MCF 10A (cell line): ENCODE results near the gene NFRKB. TPM values are rescaled to one million over a fixed set of nuclear protein-coding genes. Genes with fewer than 3 reads are reported as not detected.

Experiments used
- BruUV-seq: library from RNA; stranded (reverse); fragments of 400-500 nt; replicated peaks from 2 replicates; lab custom pipeline; 2021; lab: Mats Ljungman, UMichigan
- CTCF ChIA-PET: fragments of 300-600 bp; sonication (Branson Sonifier 250); formaldehyde crosslinking; extraction: SDS; loops from one replicate; lab custom pipeline; 2021; ENCODE audit warnings: antibody characterized with exemption, inconsistent platforms; lab: Yijun Ruan, JAX
- POLR2A ChIA-PET: fragments of 300-600, 350-650 bp; sonication (Branson Sonifier 250); formaldehyde crosslinking; extraction: SDS; loops from one replicate; lab custom pipeline; 2020; ENCODE audit warnings: antibody characterized with exemption, inconsistent platforms; lab: Yijun Ruan, JAX
- DNase-seq: peaks from one replicate; pipeline ENCODE4 v3.0.0-alpha.2; 2018; ENCODE audit not compliant: unreplicated experiment
- H3K27ac Mint-ChIP-seq: one replicate; pipeline ENCODE4 v1.8.0; 2022; ENCODE audit warnings: mild to moderate bottlenecking, low read depth, mixed read lengths; ENCODE audit not compliant: unreplicated experiment
- H3K27me3 Mint-ChIP-seq: one replicate; pipeline ENCODE4 v1.8.0; 2022; ENCODE audit warnings: mixed read lengths; ENCODE audit not compliant: insufficient read depth, unreplicated experiment
- H3K36me3 Mint-ChIP-seq: one replicate; pipeline ENCODE4 v1.8.0; 2022; ENCODE audit warnings: mild to moderate bottlenecking, moderate library complexity, mixed read lengths; ENCODE audit not compliant: insufficient read depth, unreplicated experiment
- H3K4me1 Mint-ChIP-seq: one replicate; pipeline ENCODE4 v1.8.0; 2022; ENCODE audit warnings: mixed read lengths; ENCODE audit not compliant: insufficient read depth, unreplicated experiment
- H3K4me3 Mint-ChIP-seq: one replicate; pipeline ENCODE4 v1.8.0; 2022; ENCODE audit warnings: mild to moderate bottlenecking, moderate library complexity, mixed read lengths; ENCODE audit not compliant: unreplicated experiment
- H3K9me3 Mint-ChIP-seq: one replicate; pipeline ENCODE4 v1.8.0; 2022; ENCODE audit warnings: mixed read lengths; ENCODE audit not compliant: unreplicated experiment
- intact Hi-C: fragments of 100-400 bp; cut with micrococcal nuclease; formaldehyde crosslinking; loops from 2 replicates; pipeline ENCODE4 v1.14.1; 2022
- total RNA-seq: library from RNA; stranded (reverse); gene quantifications from 2 replicates; pipeline ENCODE4 v1.2.3, GENCODE V29; 2022
- TF ChIP-seq, protein P1 (sequence below): fragments of 200-600 bp; IDR thresholded peaks from one replicate; pipeline ENCODE4 v1.8.0; 2022; ENCODE audit warnings: antibody characterized with exemption, mild to moderate bottlenecking; ENCODE audit not compliant: unreplicated experiment

The NFRKB gene
- total RNA-seq, 1 experiment from 2014 or later: 34.0 TPM

DNA sequence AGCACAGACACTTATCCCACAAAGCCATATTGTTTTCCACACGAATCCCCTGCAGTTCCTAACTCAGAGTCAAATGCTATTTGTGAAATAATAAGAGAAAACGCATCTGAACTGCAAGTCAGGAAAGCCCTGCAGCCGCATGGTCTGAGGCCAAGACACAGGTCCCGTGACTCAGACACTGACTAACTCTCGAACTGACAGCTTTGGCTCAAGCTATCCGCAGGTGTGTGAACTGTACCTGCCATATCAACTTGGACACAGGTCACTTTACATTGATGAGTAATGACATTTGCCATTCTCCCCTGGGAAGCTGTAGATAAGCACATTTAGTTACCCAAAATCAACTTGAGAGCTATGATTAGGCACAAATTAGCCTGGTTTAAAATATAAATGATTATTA lies 34.9 kb upstream of the NFRKB start:
- DNase-seq: peak; percentile 68
- ChIA-PET CTCF (interaction anchor here (0.6 to 14.8 kb wide), 9 partner anchors 14 to 215 kb away, joined by 3 to 234 read pairs (median 5); no protein-coding TSS in a partner anchor), POLR2A (interaction anchor here (0.9 to 2.2 kb wide), 8 partner anchors 36 to 216 kb away, joined by 3 to 11 read pairs (median 4); partner anchors contain the start of gene PRDM10)
- Mint-ChIP-seq H3K9me3 (no peaks in the 10 kb centered on the region), H3K27ac (no peak overlapping the region), H3K4me1 (peaks cover 10% of the 10 kb centered on the region), H3K27me3 (no peaks in the 10 kb centered on the region), H3K4me3 (no peak overlapping the region), H3K36me3 (peaks cover 30% of the 10 kb centered on the region)
- intact Hi-C loops: no loop called here
- BruUV-seq: no TSS peak
- TF ChIP-seq, protein P1, sequence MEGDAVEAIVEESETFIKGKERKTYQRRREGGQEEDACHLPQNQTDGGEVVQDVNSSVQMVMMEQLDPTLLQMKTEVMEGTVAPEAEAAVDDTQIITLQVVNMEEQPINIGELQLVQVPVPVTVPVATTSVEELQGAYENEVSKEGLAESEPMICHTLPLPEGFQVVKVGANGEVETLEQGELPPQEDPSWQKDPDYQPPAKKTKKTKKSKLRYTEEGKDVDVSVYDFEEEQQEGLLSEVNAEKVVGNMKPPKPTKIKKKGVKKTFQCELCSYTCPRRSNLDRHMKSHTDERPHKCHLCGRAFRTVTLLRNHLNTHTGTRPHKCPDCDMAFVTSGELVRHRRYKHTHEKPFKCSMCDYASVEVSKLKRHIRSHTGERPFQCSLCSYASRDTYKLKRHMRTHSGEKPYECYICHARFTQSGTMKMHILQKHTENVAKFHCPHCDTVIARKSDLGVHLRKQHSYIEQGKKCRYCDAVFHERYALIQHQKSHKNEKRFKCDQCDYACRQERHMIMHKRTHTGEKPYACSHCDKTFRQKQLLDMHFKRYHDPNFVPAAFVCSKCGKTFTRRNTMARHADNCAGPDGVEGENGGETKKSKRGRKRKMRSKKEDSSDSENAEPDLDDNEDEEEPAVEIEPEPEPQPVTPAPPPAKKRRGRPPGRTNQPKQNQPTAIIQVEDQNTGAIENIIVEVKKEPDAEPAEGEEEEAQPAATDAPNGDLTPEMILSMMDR: no peak

- Mint-ChIP-seq H3K4me3 (no peak overlapping the region), H3K27me3 (no peaks in the 10 kb centered on the region), H3K9me3 (no peaks in the 10 kb centered on the region), H3K4me1 (peaks cover 10% of the 10 kb centered on the region), H3K27ac (no peak overlapping the region), H3K36me3 (peaks cover 29% of the 10 kb centered on the region)
- intact Hi-C loops: loop anchor here (10.0 kb wide), 1 partner anchor 505 kb away; no protein-coding TSS in a partner anchor
- POLR2A ChIA-PET: interaction anchor here (1.0 to 2.2 kb wide), 10 partner anchors 35 to 217 kb away, joined by 3 to 11 read pairs (median 4); partner anchors contain the start of gene PRDM10
- TF ChIP-seq, protein P1: no peak
- no TSS peak for BruUV-seq
- CTCF ChIA-PET: interaction anchor here (0.6 to 14.8 kb wide), 6 partner anchors 14 to 216 kb away, joined by 3 to 234 read pairs (median 6); no protein-coding TSS in a partner anchor
- no peak for DNase-seq
Observed at GRCh38 chr11:129929721-129930120, 34.3 kb upstream of the NFRKB start.

DNA sequence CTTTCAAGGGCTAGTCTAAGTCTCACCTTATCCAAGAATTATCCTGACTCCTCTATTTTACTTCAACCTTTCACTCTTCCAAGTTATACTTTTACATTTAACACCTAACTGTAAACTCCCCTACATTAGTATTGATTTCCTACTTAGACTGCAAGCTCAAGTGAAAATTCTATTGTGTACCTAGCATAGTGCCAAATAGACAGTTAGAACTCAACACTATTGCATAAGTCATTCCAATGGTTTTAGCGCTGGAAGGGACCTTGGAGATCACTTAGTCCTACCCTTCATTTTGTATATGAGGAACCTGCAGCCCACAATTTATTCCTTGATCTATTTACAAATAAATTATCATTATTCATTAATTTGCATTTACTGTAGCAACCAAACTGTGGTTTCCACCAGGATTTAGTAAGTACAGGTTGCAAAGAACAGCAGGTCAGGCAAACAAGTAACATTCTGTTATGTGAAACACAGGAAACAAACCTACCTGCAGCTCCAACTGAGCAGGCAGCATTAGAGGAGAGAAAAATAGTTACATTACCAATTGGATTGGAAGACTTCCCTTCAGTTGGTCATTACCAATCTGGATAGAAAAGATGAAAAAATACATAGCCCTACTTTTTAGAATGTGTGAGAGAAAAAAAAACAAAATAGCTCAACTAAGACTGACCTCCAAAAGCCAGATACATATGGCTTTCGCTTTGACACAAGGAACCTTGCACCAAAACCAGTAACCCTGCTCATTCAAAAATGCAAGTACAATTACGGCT lies 33.7 kb upstream of the NFRKB start:
- BruUV-seq: no TSS peak
- CTCF ChIA-PET: interaction anchor here (0.8 to 14.8 kb wide), 6 partner anchors 19 to 284 kb away, joined by 3 to 234 read pairs (median 6); no protein-coding TSS in a partner anchor
- Mint-ChIP-seq H3K36me3 (peaks cover 34% of the 10 kb centered on the region), H3K4me1 (peaks cover 10% of the 10 kb centered on the region), H3K9me3 (no peaks in the 10 kb centered on the region), H3K27me3 (no peaks in the 10 kb centered on the region), H3K27ac (no peak overlapping the region), H3K4me3 (no peak overlapping the region)
- intact Hi-C loops: loop anchor here (10.0 kb wide), 1 partner anchor 506 kb away; no protein-coding TSS in a partner anchor
- DNase-seq: no peak
- POLR2A ChIA-PET: interaction anchor here (0.6 to 2.2 kb wide), 10 partner anchors 35 to 233 kb away, joined by 3 to 11 read pairs (median 4); partner anchors contain the start of gene PRDM10
- TF ChIP-seq, protein P1: no peak

DNA sequence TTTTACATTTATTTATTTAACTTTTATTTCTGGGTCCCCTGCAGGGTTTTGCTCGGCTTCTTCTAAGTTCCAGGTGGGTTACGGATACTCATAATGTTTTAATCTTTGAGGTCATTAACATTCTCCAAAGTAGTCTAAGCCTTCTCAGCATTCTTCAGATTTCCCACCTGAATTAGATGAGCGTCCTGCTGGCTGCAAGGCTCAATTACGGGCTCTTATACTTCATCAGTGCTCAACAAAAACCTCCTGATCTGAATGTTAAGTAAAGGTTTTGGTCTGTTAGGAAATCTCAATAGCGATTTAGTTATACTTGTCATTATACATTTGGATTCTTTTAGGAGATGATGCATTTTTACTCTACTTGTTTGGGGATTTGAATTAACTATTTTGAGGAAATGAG lies 27.3 kb upstream of the NFRKB start:
- TF ChIP-seq, protein P1: no peak
- H3K4me1 Mint-ChIP-seq: peaks cover 5% of the 10 kb centered on the region
- no TSS peak for BruUV-seq
- no peak overlapping the region for H3K4me3 Mint-ChIP-seq
- ChIA-PET CTCF (interaction anchor here (0.5 to 14.8 kb wide), 19 partner anchors 10 to 491 kb away, joined by 3 to 234 read pairs (median 4); no protein-coding TSS in a partner anchor), POLR2A (interaction anchor here (0.9 to 2.2 kb wide), 4 partner anchors 10 to 224 kb away, joined by 5 to 14 read pairs (median 6); no protein-coding TSS in a partner anchor)
- peaks cover 44% of the 10 kb centered on the region for H3K36me3 Mint-ChIP-seq
- intact Hi-C loops: loop anchor here (1.0 to 10.0 kb wide), 6 partner anchors 80 to 512 kb away; partner anchors contain the start of genes APLP2 and PRDM10
- no peaks in the 10 kb centered on the region for H3K9me3 Mint-ChIP-seq
- H3K27me3 Mint-ChIP-seq: no peaks in the 10 kb centered on the region
- no peak for DNase-seq
- H3K27ac Mint-ChIP-seq: no peak overlapping the region
